Activated CD4-positive, alpha-beta T cell treated with anti-CD3 and anti-CD28 coated beads, Interleukin-2, amount 10 ng/mL, durations not matched to agents 7 days and 5 days (primary cell): Measurements from ENCODE around the gene RNU2-63P. TPM values are rescaled to one million over a fixed set of nuclear protein-coding genes. Genes with fewer than 3 reads are reported as not detected.
"Not testable (repeated sequence)": the region's sequence is repeated elsewhere in the genome, so short reads cannot be mapped to it uniquely, and the experiment has no call there.

Source experiments
- CTCF ChIA-PET: fragments of 350-600 bp; sonication (Branson Sonifier 250); formaldehyde crosslinking; loops from one replicate; lab custom pipeline; 2021; ENCODE audit warnings: antibody characterized with exemption; lab: Charles Lee
- POLR2A ChIA-PET: fragments of 350-600 bp; sonication (Branson Sonifier 250); formaldehyde crosslinking; loops from one replicate; lab custom pipeline; 2021; ENCODE audit warnings: antibody characterized with exemption; lab: Charles Lee
- DNase-seq: peaks from one replicate; pipeline ENCODE4 v3.0.0-alpha.2; 2020
- H3K27ac Mint-ChIP-seq: one replicate; pipeline ENCODE4 v1.8.0; 2021; ENCODE audit warnings: mild to moderate bottlenecking, moderate library complexity, mixed read lengths
- H3K27me3 Mint-ChIP-seq: one replicate; pipeline ENCODE4 v1.8.0; 2021; ENCODE audit warnings: mixed read lengths
- H3K36me3 Mint-ChIP-seq: one replicate; pipeline ENCODE4 v1.8.0; 2021; ENCODE audit warnings: low read depth, mixed read lengths
- H3K4me1 Mint-ChIP-seq: one replicate; pipeline ENCODE4 v1.8.0; 2021; ENCODE audit warnings: mixed read lengths
- H3K4me3 Mint-ChIP-seq: one replicate; pipeline ENCODE4 v1.8.0; 2021; ENCODE audit warnings: mild to moderate bottlenecking, moderate library complexity, mixed read lengths
- H3K9me3 Mint-ChIP-seq: one replicate; pipeline ENCODE4 v1.8.0; 2021; ENCODE audit warnings: mixed read lengths
- total RNA-seq, 2 experiments: library from RNA; stranded (reverse); gene quantifications; one replicate each; pipeline ENCODE4 v1.2.3, GENCODE V29; 2021

RNU2-63P gene
- total RNA-seq, 2 experiments from 2014 or later: 1.9 TPM

DNA sequence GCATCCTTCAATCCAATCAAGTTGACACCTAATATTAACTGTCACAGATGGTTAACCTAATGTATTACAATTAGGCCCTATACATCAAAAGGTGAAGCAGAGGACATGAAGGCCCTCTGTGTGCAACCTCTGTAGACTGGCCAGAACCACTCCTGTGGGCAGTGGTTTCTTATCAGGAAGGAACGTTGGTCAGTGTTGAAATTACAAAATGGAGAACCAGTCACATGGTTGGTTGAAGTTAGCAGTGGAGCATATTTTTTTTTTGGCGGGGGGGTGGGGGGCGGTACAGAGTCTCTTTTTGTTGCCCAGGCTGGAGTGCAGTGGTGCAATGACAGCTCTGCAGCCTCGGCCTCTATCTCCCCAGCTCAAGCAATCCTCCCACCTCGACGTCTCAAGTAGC is 19.8 kb downstream of the RNU2-63P start:
- no peak for DNase-seq
- CTCF ChIA-PET: no interaction called here
- Mint-ChIP-seq H3K4me1 (peaks cover 1% of the 10 kb centered on the region), H3K27me3 (no peaks in the 10 kb centered on the region), H3K4me3 (no peak overlapping the region), H3K27ac (no peak overlapping the region), H3K36me3 (no peaks in the 10 kb centered on the region), H3K9me3 (no peaks in the 10 kb centered on the region)
- POLR2A ChIA-PET: no interaction called here

- DNase-seq: no peak
- ChIA-PET CTCF (no interaction called here), POLR2A (no interaction called here)
- H3K4me1 Mint-ChIP-seq: no peaks in the 10 kb centered on the region
- no peak overlapping the region for H3K27ac Mint-ChIP-seq
- no peak overlapping the region for H3K4me3 Mint-ChIP-seq
- no peaks in the 10 kb centered on the region for H3K9me3 Mint-ChIP-seq
- H3K27me3 Mint-ChIP-seq: no peaks in the 10 kb centered on the region
- H3K36me3 Mint-ChIP-seq: no peaks in the 10 kb centered on the region
Observed at GRCh38 chr2:87995756-87996155, 20.6 kb downstream of the RNU2-63P start.

DNA sequence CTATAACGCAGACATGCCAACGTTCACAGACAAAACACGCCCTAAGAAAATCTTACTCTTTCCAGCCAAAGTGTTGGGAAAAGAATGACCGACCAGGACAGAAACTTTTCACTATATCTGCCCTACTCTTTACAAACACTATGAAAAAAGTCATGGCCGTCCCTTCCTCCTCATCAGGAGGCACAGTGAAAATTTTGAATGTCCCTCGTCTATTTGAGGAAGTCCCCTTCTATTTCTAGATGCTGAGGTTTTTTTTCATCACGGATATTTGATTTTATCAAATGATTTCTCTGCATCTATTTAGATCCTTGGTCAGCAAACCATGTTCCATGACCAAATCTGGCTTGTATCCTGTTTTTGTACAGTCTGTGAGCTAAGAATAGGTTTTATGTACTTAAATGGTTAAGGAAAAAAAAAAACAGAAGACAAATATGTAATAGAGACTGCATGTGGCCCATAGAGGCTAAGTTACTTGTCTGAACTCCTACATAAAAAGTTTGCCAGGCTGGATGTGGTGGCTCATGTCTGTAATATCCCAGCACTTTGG is 22.0 kb downstream of the RNU2-63P start:
- DNase-seq, POLR2A ChIA-PET, H3K27ac Mint-ChIP-seq, H3K36me3 Mint-ChIP-seq, H3K9me3 Mint-ChIP-seq, H3K4me1 Mint-ChIP-seq, CTCF ChIA-PET, H3K4me3 Mint-ChIP-seq, H3K27me3 Mint-ChIP-seq: not testable (repeated sequence)

GRCh38 chr2:87992569-87992968 is 23.8 kb downstream of the RNU2-63P start:
- POLR2A ChIA-PET, DNase-seq, H3K4me3 Mint-ChIP-seq, H3K27me3 Mint-ChIP-seq, H3K36me3 Mint-ChIP-seq, H3K27ac Mint-ChIP-seq, CTCF ChIA-PET, H3K4me1 Mint-ChIP-seq, H3K9me3 Mint-ChIP-seq: not testable (repeated sequence)

GRCh38 chr2:87987473-87987872 is 28.9 kb downstream of the RNU2-63P start:
- H3K9me3 Mint-ChIP-seq, H3K4me1 Mint-ChIP-seq, POLR2A ChIA-PET, H3K36me3 Mint-ChIP-seq, DNase-seq, H3K4me3 Mint-ChIP-seq, H3K27ac Mint-ChIP-seq, H3K27me3 Mint-ChIP-seq, CTCF ChIA-PET: not testable (repeated sequence)

- POLR2A ChIA-PET, DNase-seq, H3K36me3 Mint-ChIP-seq, H3K9me3 Mint-ChIP-seq, H3K27ac Mint-ChIP-seq, H3K4me1 Mint-ChIP-seq, CTCF ChIA-PET, H3K27me3 Mint-ChIP-seq, H3K4me3 Mint-ChIP-seq: not testable (repeated sequence)
Observed at GRCh38 chr2:87985902-87986301, 30.4 kb downstream of the RNU2-63P start.

GRCh38 chr2:87981182-87981581 is 35.2 kb downstream of the RNU2-63P start:
- H3K4me1 Mint-ChIP-seq, CTCF ChIA-PET, H3K9me3 Mint-ChIP-seq, DNase-seq, H3K36me3 Mint-ChIP-seq, H3K4me3 Mint-ChIP-seq, H3K27ac Mint-ChIP-seq, H3K27me3 Mint-ChIP-seq, POLR2A ChIA-PET: not testable (repeated sequence)

GRCh38 chr2:87972385-87972784 is 44.0 kb downstream of the RNU2-63P start:
- H3K9me3 Mint-ChIP-seq, DNase-seq, H3K4me1 Mint-ChIP-seq, H3K36me3 Mint-ChIP-seq, H3K27me3 Mint-ChIP-seq, H3K4me3 Mint-ChIP-seq, CTCF ChIA-PET, POLR2A ChIA-PET, H3K27ac Mint-ChIP-seq: not testable (repeated sequence)

Other genes starting within 250 kb of the RNU2-63P start
- gene RGPD2, start 190.8 kb downstream of the RNU2-63P start, total RNA-seq: 1 to 10 TPM in 1 of 2 experiments, under 1 TPM in 1; 0.64 to 1.3 TPM
- gene KRCC1, start 39.2 kb upstream of the RNU2-63P start, total RNA-seq: 10 to 100 TPM; 20.5 to 21.7 TPM
- gene SMYD1, start 51.3 kb upstream of the RNU2-63P start, total RNA-seq: not detected
- not detected for gene FABP1, start 111.5 kb upstream of the RNU2-63P start, total RNA-seq
- gene THNSL2, start 153.8 kb upstream of the RNU2-63P start, total RNA-seq: under 1 TPM; 0.06 to 0.25 TPM